ENCODE data around the gene ZFP69. TPM values are rescaled to one million over a fixed set of nuclear protein-coding genes. Genes with fewer than 3 reads are reported as not detected.
"Not testable (repeated sequence)": the region's sequence is repeated elsewhere in the genome, so short reads cannot be mapped to it uniquely, and the experiment has no call there.

Gene ZFP69
- total RNA-seq, 1 experiment from 2014 or later = 2.6 TPM

GRCh38 chr1:40478276-40478675 is 1.2 kb downstream of the ZFP69 start:
- H3K9me3 ChIP-seq = peaks cover 23% of the 10 kb centered on the region
- no peaks in the 10 kb centered on the region for H3K27me3 ChIP-seq
- H3K36me3 ChIP-seq = no peaks in the 10 kb centered on the region; the same call in 1 of the 2 replicates
- DNase-seq = peak; percentile 2
- no peak overlapping the region; the same call in 1 of the 2 replicates for H3K4me3 ChIP-seq

- no peaks in the 10 kb centered on the region for H3K27me3 ChIP-seq
- H3K9me3 ChIP-seq = peaks cover 23% of the 10 kb centered on the region
- no peak overlapping the region for H3K4me3 ChIP-seq
- peaks cover 2% of the 10 kb centered on the region; the same call in 1 of the 2 replicates for H3K36me3 ChIP-seq
- no peak for DNase-seq
Measured at GRCh38 chr1:40479156-40479555, 2.1 kb downstream of the ZFP69 start.

GRCh38 chr1:40495315-40495903 is 18.3 kb downstream of the ZFP69 start:
- no peaks in the 10 kb centered on the region for H3K27me3 ChIP-seq
- no peak for DNase-seq
- H3K4me3 ChIP-seq = no peak overlapping the region
- peaks cover 49% of the 10 kb centered on the region for H3K36me3 ChIP-seq
- peaks cover 37% of the 10 kb centered on the region for H3K9me3 ChIP-seq

GRCh38 chr1:40502651-40503050 is 25.6 kb downstream of the ZFP69 start:
- H3K27me3 ChIP-seq, DNase-seq, H3K4me3 ChIP-seq, H3K36me3 ChIP-seq: not testable (repeated sequence)
- peaks cover 23% of the 10 kb centered on the region for H3K9me3 ChIP-seq

- Histone ChIP-seq H3K27me3 (no peaks in the 10 kb centered on the region), H3K4me3 (peak overlapping the region; percentile 58), H3K36me3 (peaks cover 15% of the 10 kb centered on the region), H3K9me3 (peaks cover 34% of the 10 kb centered on the region)
- no peak for DNase-seq
Measured at GRCh38 chr1:40507973-40508372, 30.9 kb downstream of the ZFP69 start.

- peaks cover 15% of the 10 kb centered on the region for H3K36me3 ChIP-seq
- H3K9me3 ChIP-seq = peaks cover 36% of the 10 kb centered on the region
- no peaks in the 10 kb centered on the region for H3K27me3 ChIP-seq
- peak within 1 kb of the TSS; percentile 58 for H3K4me3 ChIP-seq
- peak; percentile 83 for DNase-seq
Measured at GRCh38 chr1:40508375-40509341, 31.6 kb downstream of the ZFP69 start, which contains the start of gene EXO5. Gene EXO5 (plus strand): TSS chr1:40508767. CDS start chr1:40514545, 5,778 bp downstream.

GRCh38 chr1:40519517-40519916 is 42.4 kb downstream of the ZFP69 start:
- no peak overlapping the region for H3K4me3 ChIP-seq
- H3K9me3 ChIP-seq = peaks cover 23% of the 10 kb centered on the region
- DNase-seq = no peak
- peaks cover 16% of the 10 kb centered on the region for H3K36me3 ChIP-seq
- no peaks in the 10 kb centered on the region for H3K27me3 ChIP-seq

GRCh38 chr1:40530735-40531380 is 53.8 kb downstream of the ZFP69 start:
- Histone ChIP-seq H3K4me3 (peak overlapping the region; percentile 74), H3K27me3 (no peaks in the 10 kb centered on the region)
- DNase-seq = no peak

GRCh38 chr1:40531381-40532061 is 54.4 kb downstream of the ZFP69 start, which contains the start of gene ZNF684:
Gene ZNF684 (plus strand): TSS chr1:40531637. CDS start chr1:40533167, 1,530 bp downstream.
- H3K9me3 ChIP-seq = no peaks in the 10 kb centered on the region; the same call in 1 of the 2 replicates
- DNase-seq = peak; percentile 95

More at GRCh38 chr1:40530735-40531380, 53.8 kb downstream of the ZFP69 start:
- peaks cover 4% of the 10 kb centered on the region for H3K36me3 ChIP-seq
- peaks cover 3% of the 10 kb centered on the region for H3K9me3 ChIP-seq

GRCh38 chr1:40532062-40532389 is 54.9 kb downstream of the ZFP69 start:
- H3K27me3 ChIP-seq = no peaks in the 10 kb centered on the region

More at GRCh38 chr1:40531381-40532061, 54.4 kb downstream of the ZFP69 start, which contains the start of gene ZNF684:
- Histone ChIP-seq H3K4me3 (peak within 1 kb of the TSS; percentile 74), H3K27me3 (no peaks in the 10 kb centered on the region), H3K36me3 (peaks cover 5% of the 10 kb centered on the region)

GRCh38 chr1:40532844-40533424 is 55.8 kb downstream of the ZFP69 start:
- H3K9me3 ChIP-seq = no peaks in the 10 kb centered on the region
- no peak overlapping the region for H3K4me3 ChIP-seq
- no peaks in the 10 kb centered on the region for H3K27me3 ChIP-seq
- peaks cover 8% of the 10 kb centered on the region for H3K36me3 ChIP-seq
- peak; percentile 14 for DNase-seq

More at GRCh38 chr1:40532062-40532389, 54.9 kb downstream of the ZFP69 start:
- DNase-seq = no peak
- H3K4me3 ChIP-seq = peak overlapping the region; percentile 74
- no peaks in the 10 kb centered on the region for H3K9me3 ChIP-seq
- peaks cover 7% of the 10 kb centered on the region for H3K36me3 ChIP-seq

- H3K27me3 ChIP-seq = no peaks in the 10 kb centered on the region
- no peak for DNase-seq
- H3K36me3 ChIP-seq = peaks cover 8% of the 10 kb centered on the region
- H3K4me3 ChIP-seq = no peak overlapping the region
- H3K9me3 ChIP-seq = no peaks in the 10 kb centered on the region
Measured at GRCh38 chr1:40534589-40534988, 57.5 kb downstream of the ZFP69 start.

- Histone ChIP-seq H3K36me3 (peaks cover 8% of the 10 kb centered on the region), H3K9me3 (no peaks in the 10 kb centered on the region), H3K4me3 (no peak overlapping the region), H3K27me3 (no peaks in the 10 kb centered on the region)
- no peak for DNase-seq
Measured at GRCh38 chr1:40535732-40536131, 58.6 kb downstream of the ZFP69 start.

- H3K4me3 ChIP-seq = no peak overlapping the region
- DNase-seq = no peak
Measured at GRCh38 chr1:40539338-40539737, 62.2 kb downstream of the ZFP69 start.

More at GRCh38 chr1:40539338-40539737, 62.2 kb downstream of the ZFP69 start:
- H3K9me3 ChIP-seq = no peaks in the 10 kb centered on the region
- H3K36me3 ChIP-seq = peaks cover 21% of the 10 kb centered on the region
- H3K27me3 ChIP-seq = no peaks in the 10 kb centered on the region
